Muscle layer of colon (tissue), 2 donors: ENCODE measurements around the gene BCL2L12.

Source experiments
- H3K27ac ChIP-seq: one replicate; pipeline ENCODE4 v1.7.0; 2013; ENCODE audit warnings: low read depth, mild to moderate bottlenecking, low read length, moderate library complexity
- H3K27me3 ChIP-seq, 2 donors: one replicate each; pipeline ENCODE4 v1.7.0; 2013; ENCODE audit warnings: low read length in 2 of 2, mild to moderate bottlenecking in 2 of 2; ENCODE audit not compliant: insufficient read depth in 2 of 2, control insufficient read depth in 1 of 2
- H3K36me3 ChIP-seq: one replicate; pipeline ENCODE4 v1.7.0; 2013; ENCODE audit warnings: mild to moderate bottlenecking, low read length; ENCODE audit not compliant: insufficient read depth
- H3K4me1 ChIP-seq: one replicate; pipeline ENCODE4 v1.7.0; 2013; ENCODE audit warnings: mild to moderate bottlenecking, low read length; ENCODE audit not compliant: insufficient read depth
- H3K4me3 ChIP-seq, 2 donors: one replicate each; pipeline ENCODE4 v1.7.0; 2013; ENCODE audit warnings: low read length in 2 of 2, low read depth in 1 of 2, mild to moderate bottlenecking in 1 of 2, moderate library complexity in 1 of 2
- H3K9ac ChIP-seq: one replicate; pipeline ENCODE4 v1.7.0; 2013; ENCODE audit warnings: low read length
- H3K9me3 ChIP-seq: one replicate; pipeline ENCODE4 v1.7.0; 2013; ENCODE audit warnings: mild to moderate bottlenecking, low read length
- donor health status: abdominal sarcoma.
- donor health status: Adenocarcinoma of cecum.

Gene BCL2L12

DNA sequence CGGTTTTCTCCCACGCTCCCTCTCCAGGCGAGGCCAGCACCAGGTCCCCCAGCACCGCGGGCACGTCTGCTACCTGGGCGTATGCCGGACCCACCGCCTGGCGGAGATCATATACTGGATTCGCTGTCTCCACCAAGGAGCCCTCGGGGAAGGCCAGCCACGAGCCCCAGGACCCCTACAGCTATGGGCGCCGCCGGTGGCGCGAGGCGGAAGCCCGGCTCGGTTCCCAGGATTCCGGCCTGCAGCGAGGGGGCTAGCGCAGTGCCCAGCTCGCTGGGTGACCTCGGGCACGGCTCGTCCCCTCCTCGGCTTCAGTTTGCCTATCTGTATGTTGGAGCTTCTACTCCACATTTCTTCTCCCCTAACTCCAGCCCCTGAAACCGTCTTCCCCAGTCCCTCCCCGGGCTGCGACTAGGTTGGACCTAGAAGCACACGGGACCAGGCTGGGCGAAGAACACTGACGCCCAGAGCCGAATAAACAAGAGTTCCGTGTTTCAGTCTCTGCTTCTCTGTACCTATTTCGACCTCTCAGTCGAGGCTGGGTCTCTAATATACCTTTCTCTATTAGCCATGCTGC, 24.4 kb downstream of the BCL2L12 start:
- H3K27me3 ChIP-seq, result peaks cover 24 to 42% of the 10 kb centered on the region in 2 donors
- H3K4me1 ChIP-seq, result peaks cover 20% of the 10 kb centered on the region
- no peak overlapping the region for H3K27ac ChIP-seq
- no peaks in the 10 kb centered on the region for H3K9me3 ChIP-seq
- no peak overlapping the region for H3K9ac ChIP-seq
- H3K36me3 ChIP-seq, result peaks cover 18% of the 10 kb centered on the region
- peak overlapping the region; percentile 27 to 68 for H3K4me3 ChIP-seq

DNA sequence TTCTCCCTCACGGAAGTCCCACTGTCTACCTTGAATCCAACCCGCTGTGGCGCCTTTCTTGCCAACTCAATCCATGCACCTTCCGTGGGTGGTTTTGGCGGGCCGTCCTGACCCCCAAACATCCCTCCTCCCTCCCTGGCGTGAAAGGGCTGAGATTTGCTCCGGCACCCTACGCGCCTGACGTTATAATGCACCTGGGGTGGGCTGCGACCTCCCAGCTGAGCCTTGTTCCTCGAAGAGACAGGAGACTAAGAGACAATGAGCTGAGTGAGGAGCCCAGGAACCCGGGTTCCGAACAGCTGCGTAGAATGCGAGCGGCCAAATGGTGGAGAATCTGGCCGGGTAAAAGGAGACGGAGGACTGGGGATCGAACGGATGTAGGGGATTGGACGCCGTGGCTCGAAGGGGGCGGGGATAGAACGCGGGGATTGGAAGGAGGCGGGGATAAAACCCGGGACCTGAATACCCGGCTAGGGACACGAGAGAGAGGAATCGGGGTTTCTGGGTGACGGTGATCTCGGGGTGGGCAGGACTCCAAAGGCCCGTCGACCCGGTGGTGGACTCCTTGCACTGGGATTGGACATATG, 25.0 kb downstream of the BCL2L12 start, which contains the start of gene CPT1C:
CPT1C (plus strand) TSS at position 461 of the 587 bp plus-strand sequence. CDS start 1,137 bp downstream, outside the sequence.
- no peaks in the 10 kb centered on the region for H3K9me3 ChIP-seq
- H3K4me3 ChIP-seq, result peak within 1 kb of the TSS; percentile 27 to 68
- H3K36me3 ChIP-seq, result peaks cover 12% of the 10 kb centered on the region
- H3K27ac ChIP-seq, result no peak within 1 kb of the TSS
- no peak within 1 kb of the TSS for H3K9ac ChIP-seq
- peaks cover 24 to 39% of the 10 kb centered on the region in 2 donors for H3K27me3 ChIP-seq
- H3K4me1 ChIP-seq, result peaks cover 20% of the 10 kb centered on the region

DNA sequence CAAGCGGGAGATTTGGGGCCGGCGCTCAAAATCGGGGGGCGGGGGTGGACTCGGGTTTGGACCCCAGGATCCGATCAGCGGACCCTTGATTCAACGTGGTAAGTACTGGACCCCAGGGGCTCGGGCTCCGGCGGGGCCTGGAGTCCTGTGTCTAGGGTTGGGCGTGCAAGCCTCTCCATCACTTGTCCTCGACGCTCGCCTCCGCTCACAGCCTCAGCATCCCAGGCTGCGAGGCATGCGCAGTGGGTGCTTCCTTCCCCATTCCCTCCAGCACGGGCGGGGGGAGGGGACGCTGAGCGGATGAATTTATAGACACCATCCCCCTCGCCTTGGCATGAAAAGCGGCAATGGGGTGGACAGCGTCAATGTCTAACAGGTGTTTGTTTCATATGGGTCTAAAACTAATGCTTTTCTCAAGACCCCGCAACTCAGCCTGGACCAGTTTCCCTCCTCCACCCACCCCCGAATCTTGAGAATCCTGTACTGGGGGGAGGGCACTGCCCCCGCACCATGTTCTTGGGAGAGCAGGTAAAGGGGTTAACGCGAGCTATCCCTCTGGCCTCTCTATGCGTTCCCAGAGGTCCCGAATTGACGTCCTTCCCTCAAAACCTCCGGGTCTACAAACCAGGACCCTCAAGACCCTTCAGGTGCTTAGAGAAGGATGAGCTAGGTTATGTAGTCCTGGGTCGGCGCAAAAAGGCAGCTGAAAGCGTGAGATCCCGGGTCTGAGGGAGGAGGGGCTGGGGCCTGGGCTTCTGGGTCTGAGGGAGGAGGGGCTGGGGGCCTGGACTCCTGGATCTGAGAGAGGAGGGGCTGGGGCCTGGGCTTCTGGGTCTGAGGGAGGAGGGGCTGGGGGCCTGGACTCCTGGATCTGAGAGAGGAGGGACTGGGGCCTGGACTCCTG, 25.8 kb downstream of the BCL2L12 start:
- Histone ChIP-seq H3K4me3 (peak overlapping the region in 1 of 2 donors; percentile 68), H3K9me3 (no peaks in the 10 kb centered on the region), H3K36me3 (peaks cover 6% of the 10 kb centered on the region), H3K27me3 (peaks cover 24 to 39% of the 10 kb centered on the region in 2 donors), H3K4me1 (peaks cover 20% of the 10 kb centered on the region), H3K27ac (no peak overlapping the region), H3K9ac (no peak overlapping the region)

DNA sequence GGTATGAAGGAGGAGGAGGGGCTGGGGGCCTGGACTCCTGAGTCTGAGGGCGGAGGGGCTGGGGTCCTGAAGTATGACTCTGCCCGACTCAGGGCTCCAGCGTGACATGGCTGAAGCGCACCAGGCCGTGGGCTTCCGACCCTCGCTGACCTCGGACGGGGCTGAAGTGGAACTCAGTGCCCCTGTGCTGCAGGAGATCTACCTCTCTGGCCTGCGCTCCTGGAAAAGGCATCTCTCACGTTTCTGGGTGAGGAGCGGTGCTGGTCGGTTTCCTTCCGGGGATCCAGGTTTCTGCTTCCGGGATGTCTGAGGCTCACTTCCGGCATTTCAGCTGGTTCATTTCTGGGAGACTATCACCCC, 26.4 kb downstream of the BCL2L12 start:
- H3K27ac ChIP-seq, result no peak overlapping the region
- H3K27me3 ChIP-seq, result peaks cover 24 to 39% of the 10 kb centered on the region in 2 donors
- no peak overlapping the region for H3K9ac ChIP-seq
- no peak overlapping the region for H3K4me3 ChIP-seq
- peaks cover 20% of the 10 kb centered on the region for H3K4me1 ChIP-seq
- H3K36me3 ChIP-seq, result peaks cover 6% of the 10 kb centered on the region
- no peaks in the 10 kb centered on the region for H3K9me3 ChIP-seq

DNA sequence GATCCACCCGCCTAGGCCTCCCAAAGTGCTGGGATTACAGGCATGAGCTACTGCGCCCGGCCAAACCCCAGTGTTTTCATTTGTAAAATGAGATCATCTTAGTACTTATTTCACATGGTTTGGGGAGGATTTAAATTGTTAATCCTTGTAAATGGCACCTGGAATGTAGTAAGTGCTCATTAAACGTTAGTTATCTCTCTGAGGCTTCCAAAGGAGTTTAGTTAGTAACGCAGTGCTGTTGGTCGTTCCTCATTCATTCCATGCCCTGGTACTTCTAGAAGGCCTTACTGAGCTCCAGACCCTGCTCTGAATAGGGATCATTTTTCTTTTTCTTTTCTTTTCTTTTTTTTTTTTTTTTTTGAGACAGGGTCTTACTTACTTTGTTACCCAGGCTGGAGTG, 30.4 kb downstream of the BCL2L12 start:
- Histone ChIP-seq H3K4me3 (no peak overlapping the region), H3K27ac (no peak overlapping the region), H3K27me3 (peaks cover 12 to 16% of the 10 kb centered on the region in 2 donors), H3K36me3 (no peaks in the 10 kb centered on the region), H3K9me3 (no peaks in the 10 kb centered on the region), H3K9ac (no peak overlapping the region), H3K4me1 (peaks cover 6% of the 10 kb centered on the region)

DNA sequence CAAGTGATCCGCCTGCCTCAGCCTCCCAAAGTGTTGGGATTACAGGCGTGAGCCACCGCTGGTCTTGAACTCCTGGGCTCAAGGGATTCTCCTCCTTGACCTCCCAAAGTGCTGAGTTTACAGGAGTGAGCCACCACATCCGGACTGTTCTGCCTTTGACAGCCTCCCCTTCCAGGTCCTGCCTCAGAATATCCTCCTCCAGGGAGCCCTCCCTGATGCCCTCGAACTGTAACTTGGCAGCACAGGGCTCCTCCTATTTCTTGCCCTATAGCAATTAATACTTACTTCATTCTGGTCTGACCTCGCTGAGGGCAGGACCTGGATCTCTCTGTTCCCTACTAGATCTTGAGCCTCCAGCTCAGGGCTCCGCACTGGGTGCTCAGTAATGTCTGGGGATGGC, 31.1 kb downstream of the BCL2L12 start:
- no peaks in the 10 kb centered on the region for H3K9me3 ChIP-seq
- H3K4me1 ChIP-seq, result no peaks in the 10 kb centered on the region
- H3K4me3 ChIP-seq, result no peak overlapping the region
- H3K9ac ChIP-seq, result no peak overlapping the region
- no peaks in the 10 kb centered on the region for H3K36me3 ChIP-seq
- no peak overlapping the region for H3K27ac ChIP-seq
- H3K27me3 ChIP-seq, result peaks cover 5 to 13% of the 10 kb centered on the region in 2 donors

DNA sequence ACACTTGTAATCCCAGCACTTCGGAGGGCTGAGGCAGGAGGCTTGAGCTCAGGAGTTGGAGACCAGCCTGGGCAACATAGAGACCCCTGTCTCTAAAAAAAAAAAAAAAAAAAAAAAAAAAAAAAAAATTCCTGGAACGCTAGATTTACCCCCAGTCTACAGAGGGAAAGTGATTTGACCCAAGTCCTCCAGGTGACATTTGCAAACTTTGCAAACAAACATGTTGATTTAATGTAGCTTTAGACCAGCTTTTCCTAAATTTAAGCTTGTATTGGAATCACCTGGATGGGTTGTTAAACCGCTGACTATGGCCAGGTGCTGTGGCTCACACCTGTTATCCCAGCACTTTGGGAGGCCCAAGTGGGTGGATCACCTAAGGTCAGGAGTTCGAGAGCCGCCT, 33.6 kb downstream of the BCL2L12 start:
- H3K9ac ChIP-seq, result no peak overlapping the region
- H3K27ac ChIP-seq, result no peak overlapping the region
- peaks cover 0 to 8% of the 10 kb centered on the region in 2 donors for H3K27me3 ChIP-seq
- H3K36me3 ChIP-seq, result no peaks in the 10 kb centered on the region
- no peaks in the 10 kb centered on the region for H3K9me3 ChIP-seq
- no peak overlapping the region for H3K4me3 ChIP-seq
- no peaks in the 10 kb centered on the region for H3K4me1 ChIP-seq

DNA sequence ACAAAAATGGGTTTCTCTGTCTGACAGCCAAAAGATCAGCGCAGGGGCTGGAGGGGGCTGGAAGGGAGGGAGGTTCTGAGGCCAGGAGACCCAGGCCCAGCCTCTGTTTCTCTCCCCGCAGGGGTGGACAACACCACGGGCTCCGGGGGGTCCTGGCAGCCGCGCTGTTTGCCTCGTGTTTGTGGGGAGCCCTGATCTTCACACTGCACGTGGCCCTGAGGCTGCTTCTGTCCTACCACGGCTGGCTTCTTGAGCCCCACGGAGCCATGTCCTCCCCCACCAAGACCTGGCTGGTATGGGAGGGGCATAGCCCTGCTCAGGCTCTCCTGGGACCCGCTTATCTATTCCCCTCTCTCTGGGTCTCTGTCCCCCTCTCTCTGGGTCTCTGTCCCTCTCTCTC, 34.8 kb downstream of the BCL2L12 start:
- Histone ChIP-seq H3K27ac (no peak overlapping the region), H3K4me3 (no peak overlapping the region), H3K4me1 (no peaks in the 10 kb centered on the region), H3K9ac (no peak overlapping the region), H3K9me3 (no peaks in the 10 kb centered on the region), H3K36me3 (no peaks in the 10 kb centered on the region), H3K27me3 (peaks cover 0 to 8% of the 10 kb centered on the region in 2 donors)

DNA sequence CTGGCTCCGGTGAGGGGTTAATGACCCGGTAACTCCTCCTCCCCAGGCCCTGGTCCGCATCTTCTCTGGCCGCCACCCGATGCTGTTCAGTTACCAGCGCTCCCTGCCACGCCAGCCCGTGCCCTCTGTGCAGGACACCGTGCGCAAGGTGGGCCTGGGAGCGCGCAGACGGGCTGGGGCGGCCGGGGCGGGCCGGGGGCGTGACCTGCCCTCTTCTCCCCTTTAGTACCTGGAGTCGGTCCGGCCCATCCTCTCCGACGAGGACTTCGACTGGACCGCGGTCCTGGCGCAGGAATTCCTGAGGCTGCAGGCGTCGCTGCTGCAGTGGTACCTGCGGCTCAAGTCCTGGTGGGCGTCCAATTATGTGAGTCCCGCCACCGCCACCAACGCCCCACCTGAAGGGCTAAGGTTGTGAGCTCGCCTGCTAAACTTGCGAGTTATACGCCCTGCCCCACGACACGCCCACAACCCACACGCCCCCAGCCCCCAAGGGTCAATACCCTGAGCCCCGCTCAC, 35.6 kb downstream of the BCL2L12 start:
- Histone ChIP-seq H3K4me1 (no peaks in the 10 kb centered on the region), H3K4me3 (no peak overlapping the region), H3K27ac (no peak overlapping the region), H3K27me3 (peaks cover 0 to 8% of the 10 kb centered on the region in 2 donors), H3K9ac (no peak overlapping the region), H3K9me3 (no peaks in the 10 kb centered on the region), H3K36me3 (no peaks in the 10 kb centered on the region)

DNA sequence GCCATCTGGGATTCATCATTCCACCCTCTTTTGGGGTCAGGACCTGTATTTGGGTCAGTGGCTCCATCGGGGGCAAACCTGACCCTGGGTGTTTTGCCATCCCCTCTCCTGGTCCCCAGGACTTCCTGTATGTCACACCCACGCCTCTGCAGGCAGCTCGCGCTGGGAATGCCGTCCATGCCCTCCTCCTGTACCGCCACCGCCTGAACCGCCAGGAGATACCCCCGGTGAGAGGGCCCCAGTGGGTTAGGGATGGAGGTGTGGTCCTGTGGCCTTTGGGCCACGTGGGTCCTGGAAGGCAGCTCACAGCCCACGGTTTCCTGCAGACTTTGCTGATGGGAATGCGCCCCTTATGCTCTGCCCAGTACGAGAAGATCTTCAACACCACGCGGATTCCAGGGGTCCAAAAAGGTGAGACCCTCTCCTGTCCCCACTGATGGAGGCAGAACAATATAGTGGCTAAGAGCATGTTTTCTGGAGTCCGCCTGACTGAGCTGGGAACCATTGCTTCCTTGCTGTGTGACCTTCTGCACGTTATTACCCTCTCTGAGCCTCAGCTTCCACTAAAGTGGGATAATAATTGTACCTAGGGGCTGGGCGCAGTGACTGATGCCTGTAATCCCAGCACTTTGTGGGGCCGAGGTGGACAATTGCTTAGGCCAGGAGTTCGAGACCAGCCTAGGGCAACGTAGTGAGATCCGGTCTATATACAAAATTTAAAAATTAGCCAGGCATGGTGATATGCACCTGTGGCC, 39.3 kb downstream of the BCL2L12 start:
- Histone ChIP-seq H3K9ac (no peak overlapping the region), H3K36me3 (no peaks in the 10 kb centered on the region), H3K9me3 (no peaks in the 10 kb centered on the region), H3K4me1 (no peaks in the 10 kb centered on the region), H3K27me3 (peaks cover 0 to 8% of the 10 kb centered on the region in 2 donors), H3K4me3 (no peak overlapping the region), H3K27ac (no peak overlapping the region)

DNA sequence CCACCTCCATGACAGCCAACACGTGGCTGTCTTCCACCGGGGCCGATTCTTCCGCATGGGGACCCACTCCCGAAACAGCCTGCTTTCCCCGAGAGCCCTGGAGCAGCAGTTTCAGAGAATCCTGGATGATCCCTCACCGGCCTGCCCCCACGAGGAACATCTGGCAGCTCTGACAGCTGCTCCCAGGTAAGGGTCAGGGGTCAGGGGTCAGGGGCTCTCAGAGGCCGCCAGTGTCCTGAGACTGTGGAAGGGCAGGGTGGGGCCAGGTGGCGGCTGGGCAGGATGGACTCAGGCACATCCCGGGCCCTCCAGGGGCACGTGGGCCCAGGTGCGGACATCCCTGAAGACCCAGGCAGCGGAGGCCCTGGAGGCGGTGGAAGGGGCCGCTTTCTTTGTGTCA, 40.2 kb downstream of the BCL2L12 start:
- Histone ChIP-seq H3K9ac (no peak overlapping the region), H3K36me3 (no peaks in the 10 kb centered on the region), H3K27me3 (peaks cover 0 to 6% of the 10 kb centered on the region in 2 donors), H3K4me1 (no peaks in the 10 kb centered on the region), H3K9me3 (no peaks in the 10 kb centered on the region), H3K27ac (no peak overlapping the region), H3K4me3 (no peak overlapping the region)
